Astrocyte (in vitro differentiated cells and primary cell): ENCODE data around the gene CENATAC. TPM values are rescaled to one million over a fixed set of nuclear protein-coding genes. Genes with fewer than 3 reads are reported as not detected.
A peak's percentile ranks its signal among the peaks of the same experiment; 100 is the strongest.

Experiments
- DNase-seq: peaks from one replicate; pipeline ENCODE4 v3.0.0-alpha.2; 2010; ENCODE audit warnings: low read depth
- FAIRE-seq: peaks from 2 replicates; lab custom pipeline; 2011; peaks lifted over from hg19 to GRCh38; lab: Jason Lieb, UNC
- H2AFZ ChIP-seq: 2 replicates; pipeline ENCODE4 v1.6.0; 2012; ENCODE audit warnings: low read depth, low read length, inconsistent platforms
- H3K27ac ChIP-seq: 2 replicates; pipeline ENCODE4 v1.5.1; 2011; ENCODE audit warnings: low read depth, low read length, inconsistent platforms
- H3K27me3 ChIP-seq: 2 replicates; pipeline ENCODE4 v1.6.0; 2011; ENCODE audit warnings: low read length, inconsistent platforms; ENCODE audit not compliant: insufficient read depth
- H3K36me3 ChIP-seq: 2 replicates; pipeline ENCODE4 v1.5.1; 2011; ENCODE audit warnings: low read length, inconsistent platforms; ENCODE audit not compliant: insufficient read depth
- H3K4me1 ChIP-seq: 2 replicates; pipeline ENCODE4 v1.5.1; 2011; ENCODE audit warnings: low read length, inconsistent platforms; ENCODE audit not compliant: insufficient read depth
- H3K4me2 ChIP-seq: 2 replicates; pipeline ENCODE4 v1.6.0; 2012; ENCODE audit warnings: low read length, inconsistent platforms
- H3K4me3 ChIP-seq: 2 replicates; pipeline ENCODE4 v1.5.1; 2011; ENCODE audit warnings: low read depth, mild to moderate bottlenecking, low read length, inconsistent platforms; ENCODE audit not compliant: insufficient read depth
- H3K79me2 ChIP-seq: 2 replicates; pipeline ENCODE4 v1.6.0; 2012; ENCODE audit warnings: mild to moderate bottlenecking, low read length, inconsistent platforms; ENCODE audit not compliant: insufficient read depth
- H3K9ac ChIP-seq: 2 replicates; pipeline ENCODE4 v1.6.0; 2012; ENCODE audit warnings: mild to moderate bottlenecking, low read length, inconsistent platforms
- H3K9me3 ChIP-seq: 2 replicates; pipeline ENCODE4 v1.5.1; 2012; ENCODE audit warnings: low read depth, mild to moderate bottlenecking, low read length, inconsistent platforms; ENCODE audit not compliant: insufficient read depth
- H4K20me1 ChIP-seq: 2 replicates; pipeline ENCODE4 v1.6.0; 2012; ENCODE audit warnings: low read length, inconsistent platforms; ENCODE audit not compliant: insufficient read depth
- H3K27ac Mint-ChIP-seq: one replicate; pipeline ENCODE4 v1.8.0; 2021; ENCODE audit warnings: mild to moderate bottlenecking, mixed read lengths; ENCODE audit not compliant: unreplicated experiment
- H3K27me3 Mint-ChIP-seq: one replicate; pipeline ENCODE4 v1.8.0; 2021; ENCODE audit warnings: low read depth, mixed read lengths; ENCODE audit not compliant: unreplicated experiment
- H3K36me3 Mint-ChIP-seq: one replicate; pipeline ENCODE4 v1.8.0; 2021; ENCODE audit warnings: low read depth, mixed read lengths; ENCODE audit not compliant: unreplicated experiment
- H3K4me1 Mint-ChIP-seq: one replicate; pipeline ENCODE4 v1.8.0; 2021; ENCODE audit warnings: low read depth, mixed read lengths; ENCODE audit not compliant: unreplicated experiment
- H3K4me3 Mint-ChIP-seq: one replicate; pipeline ENCODE4 v1.8.0; 2021; ENCODE audit warnings: mild to moderate bottlenecking, moderate library complexity, mixed read lengths; ENCODE audit not compliant: unreplicated experiment
- H3K9me3 Mint-ChIP-seq: one replicate; pipeline ENCODE4 v1.8.0; 2021; ENCODE audit warnings: mild to moderate bottlenecking, mixed read lengths; ENCODE audit not compliant: unreplicated experiment
- EZH2 ChIP-seq: IDR thresholded peaks from 2 replicates; pipeline ENCODE4 v1.6.1; 2012; ENCODE audit warnings: mild to moderate bottlenecking, low read length, inconsistent platforms; ENCODE audit not compliant: insufficient read depth
- total RNA-seq: library from RNA; stranded (reverse); gene quantifications from 2 replicates; pipeline ENCODE4 v1.2.1, GENCODE V29; 2021
- TF ChIP-seq, protein P1 (sequence below): IDR thresholded peaks from 2 replicates; pipeline ENCODE4 v1.5.1; 2011; ENCODE audit warnings: low read depth, mild to moderate bottlenecking, inconsistent platforms, low read length, moderate library complexity; ENCODE audit not compliant: insufficient read depth

CENATAC gene
- total RNA-seq, 1 donor from 2014 or later: 25.4 TPM

DNA sequence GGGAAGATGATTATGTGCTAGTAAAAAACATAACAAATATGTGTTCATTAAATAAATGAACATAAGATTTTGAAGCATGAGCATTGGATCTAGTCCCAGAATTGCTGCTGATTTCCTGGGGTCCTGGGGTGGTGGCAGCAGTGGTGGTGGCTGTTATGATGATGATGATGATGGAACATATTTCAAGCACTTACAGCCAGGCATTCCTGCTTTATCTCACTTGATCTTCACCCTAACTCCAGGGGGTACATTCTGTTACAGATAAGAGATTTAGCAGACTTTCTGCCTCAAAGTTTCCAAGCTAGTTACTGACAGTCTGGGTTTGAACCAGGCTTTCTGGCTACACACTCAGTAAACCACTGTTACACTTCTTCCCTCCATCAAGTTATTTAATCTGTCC, 25.8 kb downstream of the CENATAC start:
- Mint-ChIP-seq H3K4me3 (no peak overlapping the region), H3K36me3 (peaks cover 25% of the 10 kb centered on the region), H3K27me3 (no peaks in the 10 kb centered on the region), H3K9me3 (no peaks in the 10 kb centered on the region), H3K4me1 (peaks cover 14% of the 10 kb centered on the region), H3K27ac (no peak overlapping the region)
- no peaks in the 10 kb centered on the region for H3K9me3 ChIP-seq
- peaks cover 10% of the 10 kb centered on the region for H3K4me1 ChIP-seq
- peaks cover 12% of the 10 kb centered on the region for H3K36me3 ChIP-seq
- DNase-seq (peak; percentile 37), FAIRE-seq (no peak)
- H3K4me2 ChIP-seq: peak overlapping the region; percentile 13
- H3K27ac ChIP-seq: no peak overlapping the region
- no peak for TF ChIP-seq EZH2
- TF ChIP-seq, protein P1, sequence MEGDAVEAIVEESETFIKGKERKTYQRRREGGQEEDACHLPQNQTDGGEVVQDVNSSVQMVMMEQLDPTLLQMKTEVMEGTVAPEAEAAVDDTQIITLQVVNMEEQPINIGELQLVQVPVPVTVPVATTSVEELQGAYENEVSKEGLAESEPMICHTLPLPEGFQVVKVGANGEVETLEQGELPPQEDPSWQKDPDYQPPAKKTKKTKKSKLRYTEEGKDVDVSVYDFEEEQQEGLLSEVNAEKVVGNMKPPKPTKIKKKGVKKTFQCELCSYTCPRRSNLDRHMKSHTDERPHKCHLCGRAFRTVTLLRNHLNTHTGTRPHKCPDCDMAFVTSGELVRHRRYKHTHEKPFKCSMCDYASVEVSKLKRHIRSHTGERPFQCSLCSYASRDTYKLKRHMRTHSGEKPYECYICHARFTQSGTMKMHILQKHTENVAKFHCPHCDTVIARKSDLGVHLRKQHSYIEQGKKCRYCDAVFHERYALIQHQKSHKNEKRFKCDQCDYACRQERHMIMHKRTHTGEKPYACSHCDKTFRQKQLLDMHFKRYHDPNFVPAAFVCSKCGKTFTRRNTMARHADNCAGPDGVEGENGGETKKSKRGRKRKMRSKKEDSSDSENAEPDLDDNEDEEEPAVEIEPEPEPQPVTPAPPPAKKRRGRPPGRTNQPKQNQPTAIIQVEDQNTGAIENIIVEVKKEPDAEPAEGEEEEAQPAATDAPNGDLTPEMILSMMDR: no peak
- no peak overlapping the region for H3K4me3 ChIP-seq
- H3K79me2 ChIP-seq: peaks cover 37% of the 10 kb centered on the region
- H3K9ac ChIP-seq: no peak overlapping the region
- no peak overlapping the region for H2AFZ ChIP-seq
- no peaks in the 10 kb centered on the region for H3K27me3 ChIP-seq
- peaks cover 58% of the 10 kb centered on the region for H4K20me1 ChIP-seq

DNA sequence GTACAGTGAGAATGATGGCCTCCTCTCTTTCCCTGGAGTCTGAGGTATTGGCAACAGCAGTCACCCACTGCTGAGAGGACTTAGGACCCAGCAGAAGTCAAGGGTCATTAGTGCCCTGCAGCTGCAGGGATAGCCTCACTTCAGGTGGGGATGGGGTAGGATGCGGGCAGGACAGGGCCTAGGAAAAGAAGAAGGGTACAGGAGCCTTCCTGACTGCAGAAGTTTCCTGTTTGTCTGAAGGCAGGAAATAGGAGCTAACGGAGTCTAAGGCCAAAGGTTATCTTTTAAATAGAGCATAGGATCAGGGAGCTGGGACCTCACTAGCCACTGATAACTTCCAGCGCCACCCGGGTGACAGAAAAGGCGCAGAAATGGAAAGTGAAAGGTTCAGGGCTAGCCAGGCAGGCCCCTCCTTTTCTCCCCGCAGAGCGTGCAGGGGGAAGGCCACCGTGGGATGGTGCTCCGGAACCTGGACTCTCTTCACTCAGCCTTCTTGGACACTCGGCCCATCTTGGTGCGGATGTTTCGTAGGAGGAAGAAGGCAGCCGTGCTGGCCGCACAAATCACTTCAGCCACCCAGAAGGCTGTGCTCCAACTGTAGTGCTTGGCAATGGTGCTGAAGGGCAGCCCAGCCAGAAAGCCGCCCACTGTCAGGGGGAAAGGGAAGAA, 26.6 kb downstream of the CENATAC start:
- FAIRE-seq (no peak), DNase-seq (no peak)
- no peak for TF ChIP-seq EZH2
- TF ChIP-seq, protein P1: no peak
- H3K27me3 Mint-ChIP-seq: no peaks in the 10 kb centered on the region
- no peak overlapping the region for H2AFZ ChIP-seq
- peaks cover 12% of the 10 kb centered on the region for H3K36me3 ChIP-seq
- peak overlapping the region; percentile 58 for H3K27ac Mint-ChIP-seq
- peaks cover 22% of the 10 kb centered on the region for H3K4me1 Mint-ChIP-seq
- H3K9me3 Mint-ChIP-seq: no peaks in the 10 kb centered on the region
- H3K4me3 ChIP-seq: no peak overlapping the region
- H3K4me3 Mint-ChIP-seq: peak overlapping the region; percentile 42
- peaks cover 28% of the 10 kb centered on the region for H3K36me3 Mint-ChIP-seq
- no peak overlapping the region for H3K27ac ChIP-seq
- no peak overlapping the region for H3K4me2 ChIP-seq
- H4K20me1 ChIP-seq: peaks cover 52% of the 10 kb centered on the region
- peaks cover 10% of the 10 kb centered on the region for H3K4me1 ChIP-seq
- no peaks in the 10 kb centered on the region for H3K9me3 ChIP-seq
- no peak overlapping the region for H3K9ac ChIP-seq
- H3K79me2 ChIP-seq: peaks cover 29% of the 10 kb centered on the region
- no peaks in the 10 kb centered on the region for H3K27me3 ChIP-seq

DNA sequence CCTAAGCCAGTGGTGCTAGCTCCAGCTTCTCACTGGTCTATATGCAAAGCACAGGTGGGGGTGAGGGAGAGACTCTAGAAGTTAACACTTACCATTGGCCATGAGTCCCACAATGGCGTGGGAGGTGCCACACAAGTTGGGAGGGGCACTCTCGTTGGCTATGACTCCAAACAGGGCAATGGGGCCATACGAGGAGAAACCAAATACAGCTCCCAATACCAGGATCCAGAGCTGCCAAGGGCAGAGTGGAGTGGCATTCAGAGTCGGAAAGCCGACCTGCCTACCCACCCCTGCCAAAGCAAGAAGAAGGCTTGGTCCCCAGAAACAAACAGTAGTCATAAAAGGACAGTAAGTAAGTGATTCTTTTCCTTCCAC, 27.1 kb downstream of the CENATAC start:
- H3K9ac ChIP-seq: no peak overlapping the region
- H3K4me3 ChIP-seq: no peak overlapping the region
- no peaks in the 10 kb centered on the region for H3K27me3 ChIP-seq
- Mint-ChIP-seq H3K27me3 (no peaks in the 10 kb centered on the region), H3K27ac (no peak overlapping the region), H3K4me3 (peak overlapping the region; percentile 42), H3K9me3 (no peaks in the 10 kb centered on the region), H3K4me1 (peaks cover 21% of the 10 kb centered on the region), H3K36me3 (peaks cover 28% of the 10 kb centered on the region)
- no peaks in the 10 kb centered on the region for H3K9me3 ChIP-seq
- H2AFZ ChIP-seq: no peak overlapping the region
- H3K27ac ChIP-seq: no peak overlapping the region
- H3K4me2 ChIP-seq: no peak overlapping the region
- TF ChIP-seq EZH2: no peak
- TF ChIP-seq, protein P1: no peak
- H3K36me3 ChIP-seq: peaks cover 12% of the 10 kb centered on the region
- DNase-seq (no peak), FAIRE-seq (no peak)
- peaks cover 46% of the 10 kb centered on the region for H4K20me1 ChIP-seq
- H3K4me1 ChIP-seq: peaks cover 11% of the 10 kb centered on the region
- H3K79me2 ChIP-seq: peaks cover 24% of the 10 kb centered on the region
